Smooth muscle cell (in vitro differentiated cells): ENCODE results near the gene TMEM132E. TPM values are rescaled to one million over a fixed set of nuclear protein-coding genes. Genes with fewer than 3 reads are reported as not detected.
A peak's percentile ranks its signal among the peaks of the same experiment; 100 is the strongest.

Source experiments
- DNase-seq: peaks from one replicate; lab custom pipeline; 2025; ENCODE audit not compliant: unreplicated experiment; lab: John Stamatoyannopoulos, UW
- H2AFZ ChIP-seq: fragments of 200-600 bp; sonication (generic); 2 replicates; pipeline ENCODE4 v1.6.0; 2016; ENCODE audit warnings: antibody characterized with exemption, low read depth, mild to moderate bottlenecking
- H3F3A ChIP-seq: fragments of 200-600 bp; sonication (generic); 2 replicates; pipeline ENCODE4 v1.6.0; 2017; ENCODE audit warnings: antibody characterized with exemption, low read depth
- H3K27ac ChIP-seq: fragments of 200-600 bp; sonication (generic); 2 replicates; pipeline ENCODE4 v1.5.1; 2016; ENCODE audit warnings: low read depth, mild to moderate bottlenecking
- H3K27me3 ChIP-seq: fragments of 200-600 bp; sonication (generic); 2 replicates; pipeline ENCODE4 v1.6.1; 2016; ENCODE audit warnings: low read depth, mild to moderate bottlenecking
- H3K36me3 ChIP-seq: fragments of 200-600 bp; sonication (generic); 2 replicates; pipeline ENCODE4 v1.5.1; 2016; ENCODE audit warnings: low read depth
- H3K4me1 ChIP-seq: fragments of 200-600 bp; sonication (generic); 2 replicates; pipeline ENCODE4 v1.5.1; 2016; ENCODE audit warnings: low read depth
- H3K4me2 ChIP-seq: fragments of 200-600 bp; sonication (generic); 2 replicates; pipeline ENCODE4 v1.6.0; 2016; ENCODE audit warnings: mild to moderate bottlenecking
- H3K4me3 ChIP-seq: fragments of 200-600 bp; sonication (generic); 2 replicates; pipeline ENCODE4 v1.5.1; 2016; ENCODE audit warnings: mild to moderate bottlenecking
- H3K79me2 ChIP-seq: fragments of 200-600 bp; sonication (generic); 2 replicates; pipeline ENCODE4 v1.6.0; 2016; ENCODE audit warnings: low read depth, mild to moderate bottlenecking
- H3K9ac ChIP-seq: fragments of 200-600 bp; sonication (generic); 2 replicates; pipeline ENCODE4 v1.6.0; 2016; ENCODE audit warnings: low read depth
- H3K9me3 ChIP-seq: fragments of 200-600 bp; sonication (generic); replicated peaks from 2 replicates; pipeline ENCODE4 v1.5.1; 2016; ENCODE audit warnings: low read depth
- H4K20me1 ChIP-seq: fragments of 200-600 bp; sonication (generic); 2 replicates; pipeline ENCODE4 v1.6.0; 2016; ENCODE audit warnings: low read depth
- CTCF ChIP-seq: fragments of 200-600 bp; sonication (generic); IDR thresholded peaks from 2 replicates; pipeline ENCODE4 v1.5.1; 2017; ENCODE audit warnings: borderline replicate concordance, mild to moderate bottlenecking, antibody characterized with exemption; ENCODE audit not compliant: insufficient read depth, poor library complexity, severe bottlenecking
- WGBS: methylation state at CpG from one replicate; pipeline ENCODE4 v1.1.7; 2016; ENCODE audit warnings: low lambda C conversion rate; 5-methylcytosine and 5-hydroxymethylcytosine counted together
- polyA plus RNA-seq: library from polyadenylated mRNA; unstranded; fragments of >200 nt; fragmentation: Nextera tagmentation; extraction: Ambion mirVana; gene quantifications from 2 replicates; pipeline ENCODE4 v1.2.1, GENCODE V29; 2016
- total RNA-seq: library from RNA; depleted of rRNA; stranded (reverse); fragments of >200 nt; gene quantifications from 2 replicates; pipeline ENCODE4 v1.2.3, GENCODE V29; 2014

The TMEM132E gene
- total and polyA plus RNA-seq, 2 experiments from 2014 or later = 0.13 to 0.17 TPM

GRCh38 chr17:34613064-34614019, 34.0 kb downstream of the TMEM132E start:
- Histone ChIP-seq H2AFZ (no peak overlapping the region), H3K27ac (no peak overlapping the region), H3K27me3 (no peaks in the 10 kb centered on the region), H3K4me2 (peak overlapping the region; percentile 53), H3K4me3 (no peak overlapping the region), H4K20me1 (no peaks in the 10 kb centered on the region), H3K36me3 (no peaks in the 10 kb centered on the region), H3K9ac (no peak overlapping the region), H3K4me1 (peaks cover 31% of the 10 kb centered on the region), H3K79me2 (no peaks in the 10 kb centered on the region), H3F3A (no peaks in the 10 kb centered on the region), H3K9me3 (no peaks in the 10 kb centered on the region)
- TF ChIP-seq CTCF = no peak
- WGBS = 28% methylated on average over 19 of the region's 19 CpGs
- peak; percentile 19 for DNase-seq

- no peaks in the 10 kb centered on the region for H4K20me1 ChIP-seq
- no peak for TF ChIP-seq CTCF
- H2AFZ ChIP-seq = no peak overlapping the region
- H3F3A ChIP-seq = no peaks in the 10 kb centered on the region
- no peak overlapping the region for H3K9ac ChIP-seq
- H3K36me3 ChIP-seq = no peaks in the 10 kb centered on the region
- no peak for DNase-seq
- 77% methylated on average over 1 of the region's 1 CpG for WGBS
- peaks cover 31% of the 10 kb centered on the region for H3K4me1 ChIP-seq
- H3K27ac ChIP-seq = no peak overlapping the region
- no peak overlapping the region for H3K4me3 ChIP-seq
- H3K79me2 ChIP-seq = no peaks in the 10 kb centered on the region
- H3K9me3 ChIP-seq = no peaks in the 10 kb centered on the region
- H3K4me2 ChIP-seq = no peak overlapping the region
- no peaks in the 10 kb centered on the region for H3K27me3 ChIP-seq
Observed at GRCh38 chr17:34614698-34615097, 35.3 kb downstream of the TMEM132E start.

- H3K9me3 ChIP-seq = no peaks in the 10 kb centered on the region
- no peak for TF ChIP-seq CTCF
- no peak for DNase-seq
- H3F3A ChIP-seq = no peaks in the 10 kb centered on the region
- no peak overlapping the region for H2AFZ ChIP-seq
- H3K9ac ChIP-seq = no peak overlapping the region
- H3K4me3 ChIP-seq = no peak overlapping the region
- no peaks in the 10 kb centered on the region for H3K36me3 ChIP-seq
- H3K79me2 ChIP-seq = no peaks in the 10 kb centered on the region
- peaks cover 31% of the 10 kb centered on the region for H3K4me1 ChIP-seq
- no peaks in the 10 kb centered on the region for H3K27me3 ChIP-seq
- no peak overlapping the region for H3K27ac ChIP-seq
- H4K20me1 ChIP-seq = no peaks in the 10 kb centered on the region
- no peak overlapping the region for H3K4me2 ChIP-seq
- WGBS = 81% methylated on average over 3 of the region's 3 CpGs
Observed at GRCh38 chr17:34615326-34615725, 35.9 kb downstream of the TMEM132E start.
